Endothelial cell of umbilical vein (primary cell): ENCODE measurements around the gene MITF. TPM values are rescaled to one million over a fixed set of nuclear protein-coding genes. Genes with fewer than 3 reads are reported as not detected.

Experiments
- BruUV-seq: library from RNA; stranded (reverse); fragments of 400-500 nt; replicated peaks from 2 replicates; lab custom pipeline; 2021; lab: Mats Ljungman, UMichigan
- CTCF ChIA-PET: fragments of 300-600, 350-600 bp; sonication (Branson Sonifier 250); formaldehyde crosslinking; loops from one replicate; lab custom pipeline; 2021; ENCODE audit warnings: antibody characterized with exemption, inconsistent platforms; lab: Charles Lee
- POLR2A ChIA-PET: fragments of 300-600, 350-600 bp; sonication (Branson Sonifier 250); formaldehyde crosslinking; loops from one replicate; lab custom pipeline; 2021; ENCODE audit warnings: antibody characterized with exemption, inconsistent platforms; lab: Charles Lee
- DNase-seq: peaks from one replicate; pipeline ENCODE4 v3.0.0-alpha.2; 2011; ENCODE audit warnings: low read depth, low spot score
- FAIRE-seq: peaks from 2 replicates; lab custom pipeline; 2011; peaks lifted over from hg19 to GRCh38; lab: Jason Lieb, UNC
- H2AFZ ChIP-seq: 2 replicates; pipeline ENCODE4 v1.6.0; 2012; ENCODE audit warnings: low read depth, low read length, control low read depth, inconsistent platforms
- H3K27ac ChIP-seq: 2 replicates; pipeline ENCODE4 v1.5.1; 2011; ENCODE audit warnings: low read depth, mild to moderate bottlenecking, control low read depth, low read length, moderate library complexity; ENCODE audit not compliant: insufficient read depth
- H3K27me3 ChIP-seq, 2 experiments: 2 replicates each; pipeline versions ENCODE4 v1.6.0 to v1.6.1; 2011; ENCODE audit warnings: low read length in 2 of 2, mixed read lengths in 1 of 2; ENCODE audit not compliant: control insufficient read depth in 2 of 2, insufficient read depth in 2 of 2
- H3K36me3 ChIP-seq, 2 experiments: 2 replicates in 1 of 2; 3 replicates in 1 of 2; pipeline ENCODE4 v1.5.1; 2011; ENCODE audit warnings: low read length in 2 of 2, mild to moderate bottlenecking in 1 of 2, moderate library complexity in 1 of 2; ENCODE audit not compliant: control insufficient read depth in 2 of 2, insufficient read depth in 2 of 2; ENCODE audit errors: extremely low read depth in 1 of 2
- H3K4me1 ChIP-seq: 3 replicates; pipeline ENCODE4 v1.5.1; 2011; ENCODE audit warnings: mild to moderate bottlenecking, low read length; ENCODE audit not compliant: control insufficient read depth, insufficient read depth; ENCODE audit errors: extremely low read depth
- H3K4me2 ChIP-seq: 2 replicates; pipeline ENCODE4 v1.6.1; 2011; ENCODE audit warnings: low read length, control low read depth, mixed read lengths; ENCODE audit not compliant: insufficient read depth
- H3K4me3 ChIP-seq, 3 experiments: fragments of 200-600 bp in 1 of 3; sonication (generic), shearing (Covaris generic) in 1 of 3; replicated peaks in 1 of 3; 2 replicates each; pipeline ENCODE4 v1.5.1; 2011 to 2016; ENCODE audit warnings: control low read depth in 3 of 3, low read length in 3 of 3, mild to moderate bottlenecking in 2 of 3, inconsistent platforms in 1 of 3, low read depth in 1 of 3, moderate library complexity in 1 of 3; ENCODE audit not compliant: insufficient read depth in 1 of 3
- H3K79me2 ChIP-seq: 2 replicates; pipeline ENCODE4 v1.6.0; 2012; ENCODE audit warnings: low read length, inconsistent platforms; ENCODE audit not compliant: control insufficient read depth, insufficient read depth
- H3K9ac ChIP-seq: replicated peaks from 2 replicates; pipeline ENCODE3; 2011; ENCODE audit warnings: low read length, control low read depth; ENCODE audit not compliant: insufficient read depth; ENCODE audit errors: extremely low read depth
- H3K9me1 ChIP-seq: replicated peaks from 3 replicates; pipeline ENCODE4 v1.6.0; 2011; ENCODE audit warnings: mild to moderate bottlenecking, low read length; ENCODE audit not compliant: control insufficient read depth, insufficient read depth; ENCODE audit errors: extremely low read depth
- H3K9me3 ChIP-seq: replicated peaks from 2 replicates; pipeline ENCODE4 v1.5.1; 2012; ENCODE audit warnings: low read length, inconsistent platforms; ENCODE audit not compliant: control insufficient read depth, insufficient read depth
- H4K20me1 ChIP-seq: replicated peaks from 2 replicates; pipeline ENCODE3; 2011; ENCODE audit warnings: mild to moderate bottlenecking, low read length; ENCODE audit not compliant: control insufficient read depth, insufficient read depth; ENCODE audit errors: extremely low read depth
- CTCF ChIP-seq, 2 donors: IDR thresholded peaks; 1 replicate in 1 of 2; 2 replicates in 1 of 2; pipeline ENCODE4 v1.5.1; 2011; ENCODE audit warnings: low read length in 2 of 2, mild to moderate bottlenecking in 2 of 2, moderate library complexity in 2 of 2, control low read depth in 1 of 2, inconsistent platforms in 1 of 2, low read depth in 1 of 2; ENCODE audit not compliant: insufficient read depth in 1 of 2; ENCODE audit errors: extremely low read depth in 1 of 2
- EZH2 ChIP-seq: IDR thresholded peaks from 2 replicates; pipeline ENCODE4 v1.6.1; 2012; ENCODE audit warnings: borderline replicate concordance, low read depth, mild to moderate bottlenecking, moderate library complexity, low read length, inconsistent platforms; ENCODE audit not compliant: severe bottlenecking
- FOS ChIP-seq: IDR thresholded peaks from 2 replicates; pipeline ENCODE4 v1.6.1; 2011; ENCODE audit warnings: mild to moderate bottlenecking, low read length, moderate library complexity, borderline replicate concordance; ENCODE audit not compliant: insufficient read depth
- GATA2 ChIP-seq: IDR thresholded peaks from 2 replicates; pipeline ENCODE4 v1.7.0; 2011; ENCODE audit warnings: low read depth, mild to moderate bottlenecking, moderate library complexity, mixed read lengths, low read length; ENCODE audit not compliant: insufficient read length, insufficient read depth
- JUN ChIP-seq: IDR thresholded peaks from 2 replicates; pipeline ENCODE4 v1.6.1; 2011; ENCODE audit warnings: borderline replicate concordance, low read depth; ENCODE audit not compliant: insufficient read length, insufficient read depth
- MAX ChIP-seq: IDR thresholded peaks from 2 replicates; pipeline ENCODE4 v1.6.1; 2011; ENCODE audit not compliant: insufficient read depth, insufficient read length
- MYC ChIP-seq: IDR thresholded peaks from one replicate; pipeline ENCODE4 v1.6.1; 2011; ENCODE audit warnings: mild to moderate bottlenecking, low read depth, low read length
- POLR2A ChIP-seq: IDR thresholded peaks from 2 replicates; pipeline ENCODE4 v1.6.1; 2012; ENCODE audit warnings: low read depth, mild to moderate bottlenecking, control low read depth, low read length
- POLR2AphosphoS5 ChIP-seq: IDR thresholded peaks from 2 replicates; pipeline ENCODE4 v1.6.1; 2012; ENCODE audit warnings: low read depth, mild to moderate bottlenecking, control low read depth, low read length, moderate library complexity; ENCODE audit not compliant: insufficient read depth
- dilution Hi-C: fragments of 300-500 bp; cut with MboI; formaldehyde crosslinking; loops from one replicate; pipeline ENCODE4 v1.15.0; 2019; ENCODE audit warnings: low sequenced_read_pairs; ENCODE audit not compliant: extremely low pct_ligation_motif_present
- intact Hi-C: fragments of 100-400 bp; cut with micrococcal nuclease; formaldehyde crosslinking; loops from one replicate; pipeline ENCODE4 v1.10.0; 2022
- polyA plus RNA-seq, 4 experiments: library from polyadenylated mRNA; depleted of rRNA in 3 of 4; stranded (reverse) in 3 of 4; unstranded in 1 of 4; fragments of >200 nt; gene quantifications; 2 replicates each; pipeline versions ENCODE4 v1.2.1 to v1.2.3, GENCODE V29; 2011 to 2012; ENCODE audit warnings: missing spikeins in 1 of 4
- total RNA-seq: library from RNA; stranded (reverse); gene quantifications from 2 replicates; pipeline ENCODE4 v1.2.3, GENCODE V29; 2021

Gene MITF
- total and polyA plus RNA-seq, 2 donors (not counting 3 experiments of a cell fraction or from before 2014, with no cell fraction given) = 1.6 to 2.5 TPM

GRCh38 chr3:69697381-69697780 lies 41.9 kb upstream of the MITF start:
- no peak for DNase-seq
- Histone ChIP-seq H3K4me3 (no peak overlapping the region), H3K36me3 (no peaks in the 10 kb centered on the region), H3K27ac (no peak overlapping the region), H3K4me2 (no peak overlapping the region), H3K9ac (no peak overlapping the region), H3K9me1 (no peaks in the 10 kb centered on the region), H3K79me2 (no peaks in the 10 kb centered on the region), H2AFZ (no peak overlapping the region), H3K9me3 (no peaks in the 10 kb centered on the region), H3K4me1 (no peaks in the 10 kb centered on the region), H4K20me1 (no peaks in the 10 kb centered on the region), H3K27me3 (no peaks in the 10 kb centered on the region)
- ChIA-PET CTCF (interaction anchor here (0.9 to 9.9 kb wide), 7 partner anchors 11 to 253 kb away, joined by 3 to 174 read pairs (median 5); no protein-coding TSS in a partner anchor), POLR2A (no interaction called here)
- dilution Hi-C loops (no loop called here), intact Hi-C loops (no loop called here)
- no peak for FAIRE-seq
- no TSS peak for BruUV-seq
- TF ChIP-seq CTCF (IDR thresholded peaks at IDR 0.05; ENCODE audit: extremely low read depth in 1 of 2, insufficient read depth in 1 of 2, low read depth in 1 of 2, low read length in 2 of 2) = no peak
- TF ChIP-seq EZH2 = no peak
- TF ChIP-seq POLR2A = no peak
- no peak for TF ChIP-seq POLR2AphosphoS5
- no peak for TF ChIP-seq JUN
- TF ChIP-seq MYC = no peak
- TF ChIP-seq FOS = no peak
- no peak for TF ChIP-seq MAX
- TF ChIP-seq GATA2 = no peak
